Mammary epithelial cell (primary cell): ENCODE results near the gene LMAN1.

ENCODE experiments used
- EZH2 ChIP-seq: IDR thresholded peaks from 2 replicates; pipeline ENCODE4 v1.6.1; 2012; ENCODE audit warnings: low read length, inconsistent platforms, borderline replicate concordance
- TF ChIP-seq, protein P1 (sequence below), 2 donors: IDR thresholded peaks in 1 of 2; conservative IDR thresholded peaks in 1 of 2; 2 replicates each; pipeline ENCODE4 v1.5.1; 2011 to 2012; ENCODE audit warnings: inconsistent platforms in 2 of 2, low read length in 2 of 2, mild to moderate bottlenecking in 2 of 2, control low read depth in 1 of 2, low read depth in 1 of 2; ENCODE audit not compliant: insufficient read depth in 1 of 2; ENCODE audit errors: extremely low read depth in 1 of 2

DNA sequence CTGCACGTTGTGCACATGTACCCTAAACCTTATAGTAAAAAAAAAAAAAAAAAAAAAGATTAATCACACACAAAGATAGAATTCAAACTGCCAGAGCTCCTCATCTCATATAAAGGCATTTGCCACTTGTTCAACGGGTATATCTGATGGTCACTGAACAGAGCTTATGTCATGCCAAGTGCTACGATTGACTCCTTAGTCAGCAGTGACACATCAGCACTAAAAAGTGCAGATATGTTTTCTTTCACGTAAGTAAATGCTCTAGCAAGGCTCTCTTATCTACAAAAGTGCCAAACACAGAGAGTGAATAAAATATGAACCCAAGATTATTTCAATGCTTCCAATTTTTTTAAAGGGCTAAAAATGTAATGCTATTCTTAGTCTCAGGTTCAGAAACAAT is 1.1 kb downstream of the LMAN1 start:
- TF ChIP-seq, protein P1, sequence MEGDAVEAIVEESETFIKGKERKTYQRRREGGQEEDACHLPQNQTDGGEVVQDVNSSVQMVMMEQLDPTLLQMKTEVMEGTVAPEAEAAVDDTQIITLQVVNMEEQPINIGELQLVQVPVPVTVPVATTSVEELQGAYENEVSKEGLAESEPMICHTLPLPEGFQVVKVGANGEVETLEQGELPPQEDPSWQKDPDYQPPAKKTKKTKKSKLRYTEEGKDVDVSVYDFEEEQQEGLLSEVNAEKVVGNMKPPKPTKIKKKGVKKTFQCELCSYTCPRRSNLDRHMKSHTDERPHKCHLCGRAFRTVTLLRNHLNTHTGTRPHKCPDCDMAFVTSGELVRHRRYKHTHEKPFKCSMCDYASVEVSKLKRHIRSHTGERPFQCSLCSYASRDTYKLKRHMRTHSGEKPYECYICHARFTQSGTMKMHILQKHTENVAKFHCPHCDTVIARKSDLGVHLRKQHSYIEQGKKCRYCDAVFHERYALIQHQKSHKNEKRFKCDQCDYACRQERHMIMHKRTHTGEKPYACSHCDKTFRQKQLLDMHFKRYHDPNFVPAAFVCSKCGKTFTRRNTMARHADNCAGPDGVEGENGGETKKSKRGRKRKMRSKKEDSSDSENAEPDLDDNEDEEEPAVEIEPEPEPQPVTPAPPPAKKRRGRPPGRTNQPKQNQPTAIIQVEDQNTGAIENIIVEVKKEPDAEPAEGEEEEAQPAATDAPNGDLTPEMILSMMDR (conservative IDR thresholded peaks at IDR 0.05 in 1 of 2, IDR thresholded peaks at IDR 0.05 in 1 of 2; ENCODE audit: extremely low read depth in 1 of 2, insufficient read depth in 1 of 2, low read depth in 1 of 2, low read length in 2 of 2), result no peak
- TF ChIP-seq EZH2, result no peak
